Measurements from ENCODE around the gene ETV6. TPM values are rescaled to one million over a fixed set of nuclear protein-coding genes. Genes with fewer than 3 reads are reported as not detected.
A peak's percentile ranks its signal among the peaks of the same experiment; 100 is the strongest.

The ETV6 gene
- total RNA-seq, 1 donor from 2014 or later, result 33.4 TPM

- H3K4me3 Mint-ChIP-seq (ENCODE audit: unreplicated experiment), result no peak overlapping the region
- peaks cover 4% of the 10 kb centered on the region for H3K36me3 Mint-ChIP-seq (ENCODE audit: low read depth)
- H3K9me3 Mint-ChIP-seq (ENCODE audit: low read depth), result peaks cover 3% of the 10 kb centered on the region
- DNase-seq (ENCODE audit: low spot score), result no peak
- peaks cover 6% of the 10 kb centered on the region for H3K4me1 Mint-ChIP-seq (ENCODE audit: low read depth)
- TF ChIP-seq, protein P1, sequence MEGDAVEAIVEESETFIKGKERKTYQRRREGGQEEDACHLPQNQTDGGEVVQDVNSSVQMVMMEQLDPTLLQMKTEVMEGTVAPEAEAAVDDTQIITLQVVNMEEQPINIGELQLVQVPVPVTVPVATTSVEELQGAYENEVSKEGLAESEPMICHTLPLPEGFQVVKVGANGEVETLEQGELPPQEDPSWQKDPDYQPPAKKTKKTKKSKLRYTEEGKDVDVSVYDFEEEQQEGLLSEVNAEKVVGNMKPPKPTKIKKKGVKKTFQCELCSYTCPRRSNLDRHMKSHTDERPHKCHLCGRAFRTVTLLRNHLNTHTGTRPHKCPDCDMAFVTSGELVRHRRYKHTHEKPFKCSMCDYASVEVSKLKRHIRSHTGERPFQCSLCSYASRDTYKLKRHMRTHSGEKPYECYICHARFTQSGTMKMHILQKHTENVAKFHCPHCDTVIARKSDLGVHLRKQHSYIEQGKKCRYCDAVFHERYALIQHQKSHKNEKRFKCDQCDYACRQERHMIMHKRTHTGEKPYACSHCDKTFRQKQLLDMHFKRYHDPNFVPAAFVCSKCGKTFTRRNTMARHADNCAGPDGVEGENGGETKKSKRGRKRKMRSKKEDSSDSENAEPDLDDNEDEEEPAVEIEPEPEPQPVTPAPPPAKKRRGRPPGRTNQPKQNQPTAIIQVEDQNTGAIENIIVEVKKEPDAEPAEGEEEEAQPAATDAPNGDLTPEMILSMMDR (IDR thresholded peaks at IDR 0.05), result no peak
- no peaks in the 10 kb centered on the region for H3K27me3 Mint-ChIP-seq (ENCODE audit: low read depth)
- peak overlapping the region; percentile 57 for H3K27ac Mint-ChIP-seq (ENCODE audit: unreplicated experiment)
Observed at GRCh38 chr12:11941606-11942337, 292.3 kb downstream of the ETV6 start.

GRCh38 chr12:11943919-11944700 lies 294.6 kb downstream of the ETV6 start:
- TF ChIP-seq, protein P1 (IDR thresholded peaks at IDR 0.05), result no peak
- peaks cover 6% of the 10 kb centered on the region for H3K4me1 Mint-ChIP-seq (ENCODE audit: low read depth)
- H3K27ac Mint-ChIP-seq (ENCODE audit: unreplicated experiment), result no peak overlapping the region

More at GRCh38 chr12:11943919-11944700, 294.6 kb downstream of the ETV6 start:
- Mint-ChIP-seq H3K27me3 (ENCODE audit: low read depth) (peaks cover 2% of the 10 kb centered on the region), H3K9me3 (ENCODE audit: low read depth) (peaks cover 3% of the 10 kb centered on the region), H3K4me3 (ENCODE audit: unreplicated experiment) (no peak overlapping the region), H3K36me3 (ENCODE audit: low read depth) (peaks cover 6% of the 10 kb centered on the region)
- no peak for DNase-seq (ENCODE audit: low spot score)
